GM20431 (cell line): ENCODE data around the gene ACSS3.
"Not testable (repeated sequence)": the region's sequence is repeated elsewhere in the genome, so short reads cannot be mapped to it uniquely, and the experiment has no call there.

Experiments used
- in situ Hi-C: fragments of 300-500 bp; cut with MseI, MboI; formaldehyde crosslinking; loops from one replicate; pipeline ENCODE4 v1.15.0; 2020; ENCODE audit warnings: low sequenced_read_pairs; ENCODE audit not compliant: unreplicated experiment

ACSS3 gene

GRCh38 chr12:81089412-81089811, 11.5 kb downstream of the ACSS3 start:
- in situ Hi-C loops: no loop called here

GRCh38 chr12:81092053-81092452, 14.2 kb downstream of the ACSS3 start:
- in situ Hi-C loops: no loop called here

- in situ Hi-C loops: no loop called here
These were observed 17.0 kb downstream of the ACSS3 start for GRCh38 chr12:81094718-81095360.

- in situ Hi-C loops: no loop called here
These were observed 17.8 kb downstream of the ACSS3 start for GRCh38 chr12:81095501-81096232.

- in situ Hi-C loops: no loop called here
These were observed 27.8 kb downstream of the ACSS3 start for GRCh38 chr12:81105687-81106086.

- in situ Hi-C loops: no loop called here
These were observed 36.3 kb downstream of the ACSS3 start for GRCh38 chr12:81114226-81114625.

- in situ Hi-C loops: not testable (repeated sequence)
These were observed 41.2 kb downstream of the ACSS3 start for GRCh38 chr12:81119069-81119468.

- in situ Hi-C loops: no loop called here
These were observed 43.1 kb downstream of the ACSS3 start for GRCh38 chr12:81120961-81121360.

- in situ Hi-C loops: no loop called here
These were observed 45.7 kb downstream of the ACSS3 start for GRCh38 chr12:81123611-81124010.

- in situ Hi-C loops: no loop called here
These were observed 47.8 kb downstream of the ACSS3 start for GRCh38 chr12:81125691-81126090.

- in situ Hi-C loops: no loop called here
These were observed 51.2 kb downstream of the ACSS3 start for GRCh38 chr12:81128930-81129554.

GRCh38 chr12:81136519-81136918, 58.6 kb downstream of the ACSS3 start:
- in situ Hi-C loops: no loop called here

GRCh38 chr12:81137801-81138200, 59.9 kb downstream of the ACSS3 start:
- in situ Hi-C loops: no loop called here

GRCh38 chr12:81141217-81141616, 63.3 kb downstream of the ACSS3 start:
- in situ Hi-C loops: no loop called here

- in situ Hi-C loops: no loop called here
These were observed 65.2 kb downstream of the ACSS3 start for GRCh38 chr12:81143057-81143456.

GRCh38 chr12:81146228-81147225, 68.6 kb downstream of the ACSS3 start:
- in situ Hi-C loops: no loop called here

GRCh38 chr12:81147292-81147919, 69.5 kb downstream of the ACSS3 start:
- in situ Hi-C loops: no loop called here

GRCh38 chr12:81150382-81150781, 72.5 kb downstream of the ACSS3 start:
- in situ Hi-C loops: no loop called here

- in situ Hi-C loops: no loop called here
These were observed 82.0 kb downstream of the ACSS3 start for GRCh38 chr12:81159856-81160255.

- in situ Hi-C loops: no loop called here
These were observed 83.8 kb downstream of the ACSS3 start for GRCh38 chr12:81161680-81162079.
